HCT116 (cell line): Measurements from ENCODE around the gene ZNF468. TPM values are rescaled to one million over a fixed set of nuclear protein-coding genes. Genes with fewer than 3 reads are reported as not detected.

ENCODE experiments used
- total RNA-seq: library from RNA; stranded (reverse); gene quantifications from one replicate; pipeline ENCODE4 v1.2.1, GENCODE V29; 2021; ENCODE audit not compliant: unreplicated experiment

ZNF468 gene
- total RNA-seq, 1 experiment from 2014 or later = 12.3 TPM

Other genes with a start within 250 kb of the ZNF468 start
- gene ZNF83, start 219.3 kb downstream of the ZNF468 start, total RNA-seq = 34.2 TPM
- 12.2 TPM for gene ZNF611, start 122.6 kb downstream of the ZNF468 start, total RNA-seq
- 12.7 TPM for gene ZNF600, start 70.8 kb downstream of the ZNF468 start, total RNA-seq
- gene ZNF28, start 36.0 kb downstream of the ZNF468 start, total RNA-seq = 17.8 TPM
- 9.2 TPM for gene ZNF320, start 40.0 kb upstream of the ZNF468 start, total RNA-seq
- gene ZNF888, start 65.8 kb upstream of the ZNF468 start, total RNA-seq = 6.4 TPM
- 8.9 TPM for gene ZNF816, start 105.3 kb upstream of the ZNF468 start, total RNA-seq
- gene ERVV-1, start 156.3 kb upstream of the ZNF468 start, total RNA-seq = not detected
- gene ERVV-2, start 187.1 kb upstream of the ZNF468 start, total RNA-seq = not detected
- gene ZNF160, start 245.8 kb upstream of the ZNF468 start, total RNA-seq = 14.9 TPM